Thyroid gland (tissue), 4 donors: Measurements from ENCODE around the gene TLR9. TPM values are rescaled to one million over a fixed set of nuclear protein-coding genes. Genes with fewer than 3 reads are reported as not detected.

Experiments
- DNase-seq, 2 donors: peaks; one replicate each; pipeline ENCODE4 v3.0.0-alpha.2; 2019
- H3K27ac ChIP-seq, 3 donors: fragments of 200-600 bp; sonication (generic); 1 replicate in 2 of 3; 2 replicates in 1 of 3; pipeline ENCODE4 v1.5.1; 2016 to 2019; ENCODE audit warnings: mild to moderate bottlenecking in 1 of 3, moderate library complexity in 1 of 3
- H3K27me3 ChIP-seq: fragments of 200-600 bp; sonication (generic); one replicate; pipeline ENCODE4 v1.5.1; 2019
- H3K36me3 ChIP-seq, 2 donors: fragments of 200-600 bp; sonication (generic); one replicate each; pipeline ENCODE4 v1.5.1; 2016 to 2019
- H3K4me1 ChIP-seq, 2 donors: fragments of 200-600 bp; sonication (generic); one replicate each; pipeline ENCODE4 v1.5.1; 2017 to 2019
- H3K4me3 ChIP-seq, 3 donors: fragments of 200-600 bp; sonication (generic); replicated peaks in 1 of 3; 1 replicate in 2 of 3; 2 replicates in 1 of 3; pipeline ENCODE4 v1.5.1; 2016; ENCODE audit warnings: mild to moderate bottlenecking in 1 of 3
- H3K9me3 ChIP-seq: fragments of 200-600 bp; sonication (generic); one replicate; pipeline ENCODE4 v1.5.1; 2017
- CTCF ChIP-seq, 6 experiments: fragments of 200-600 bp in 3 of 6; fragments of 450-650 bp in 3 of 6; sonication (generic) in 3 of 6; IDR thresholded peaks; one replicate each; pipeline ENCODE4 v1.5.1; 2016 to 2019; ENCODE audit warnings: antibody characterized with exemption in 6 of 6, mild to moderate bottlenecking in 2 of 6, inconsistent platforms in 1 of 6, moderate library complexity in 1 of 6
- POLR2A ChIP-seq, 2 donors: fragments of 450-650 bp; IDR thresholded peaks; one replicate each; pipeline ENCODE4 v1.6.1; 2017; ENCODE audit warnings: antibody characterized with exemption in 2 of 2, mild to moderate bottlenecking in 2 of 2, moderate library complexity in 1 of 2
- WGBS, 2 donors: methylation state at CpG; one replicate each; pipeline ENCODE4 v1.1.5; 2017; 5-methylcytosine and 5-hydroxymethylcytosine counted together
- intact Hi-C: fragments of 100-400 bp; cut with DNase I; formaldehyde crosslinking; loops from one replicate; pipeline ENCODE4 v1.15.1; 2023
- total RNA-seq, 4 donors: library from RNA; depleted of rRNA; stranded (reverse); fragments of >200 nt; gene quantifications; one replicate each; pipeline ENCODE4 v1.2.3, GENCODE V29; 2016

The TLR9 gene
- total RNA-seq, 4 donors from 2014 or later = 0.40 TPM; not detected in 3

- intact Hi-C loops = no loop called here
- peaks cover 31 to 33% of the 10 kb centered on the region in 2 donors for H3K36me3 ChIP-seq
- DNase-seq = no peak
- H3K27me3 ChIP-seq = no peaks in the 10 kb centered on the region
- H3K9me3 ChIP-seq = no peaks in the 10 kb centered on the region
- H3K27ac ChIP-seq = no peak overlapping the region
- no peaks in the 10 kb centered on the region for H3K4me1 ChIP-seq
- WGBS, 2 donors = 84 to 96% methylated on average over 4 of the region's 4 CpGs
- TF ChIP-seq CTCF (IDR thresholded peaks at IDR 0.05) (no peak), POLR2A (IDR thresholded peaks at IDR 0.05) (no peak)
- no peak overlapping the region for H3K4me3 ChIP-seq
These were observed 1.7 kb upstream of the TLR9 start for GRCh38 chr3:52227117-52227516.

GRCh38 chr3:52226229-52226817 is 878 bp upstream of the TLR9 start:
- DNase-seq = no peak
- Histone ChIP-seq H3K27ac (no peak overlapping the region), H3K4me1 (no peaks in the 10 kb centered on the region), H3K27me3 (no peaks in the 10 kb centered on the region), H3K4me3 (no peak overlapping the region), H3K36me3 (peaks cover 30 to 31% of the 10 kb centered on the region in 2 donors), H3K9me3 (no peaks in the 10 kb centered on the region)
- intact Hi-C loops = no loop called here
- no peak for TF ChIP-seq POLR2A (IDR thresholded peaks at IDR 0.05)
- TF ChIP-seq CTCF (IDR thresholded peaks at IDR 0.05) = no peak
- WGBS, 2 donors = 95% methylated on average over 5 of the region's 5 CpGs

- intact Hi-C loops = no loop called here
- H3K27me3 ChIP-seq = no peaks in the 10 kb centered on the region
- H3K9me3 ChIP-seq = no peaks in the 10 kb centered on the region
- H3K36me3 ChIP-seq = peaks cover 5% of the 10 kb centered on the region in 2 donors
- H3K27ac ChIP-seq = no peak overlapping the region
- WGBS, 2 donors = 92 to 96% methylated on average over 25 to 32 of the region's 32 CpGs
- no peak for TF ChIP-seq POLR2A (IDR thresholded peaks at IDR 0.05)
- TF ChIP-seq CTCF (IDR thresholded peaks at IDR 0.05) = no peak
- peaks cover 13 to 24% of the 10 kb centered on the region in 2 donors for H3K4me1 ChIP-seq
- H3K4me3 ChIP-seq = no peak overlapping the region
- no peak for DNase-seq
These were observed 1.7 kb downstream of the TLR9 start for GRCh38 chr3:52223449-52224408.

- H3K4me1 ChIP-seq = peaks cover 24 to 34% of the 10 kb centered on the region in 2 donors
- WGBS, 2 donors = 92 to 93% methylated on average over 24 to 35 of the region's 41 CpGs
- intact Hi-C loops = no loop called here
- no peak overlapping the region for H3K27ac ChIP-seq
- DNase-seq = no peak
- no peaks in the 10 kb centered on the region for H3K27me3 ChIP-seq
- TF ChIP-seq POLR2A (IDR thresholded peaks at IDR 0.05) = no peak
- no peak for TF ChIP-seq CTCF (IDR thresholded peaks at IDR 0.05)
- H3K36me3 ChIP-seq = no peaks in the 10 kb centered on the region
- H3K4me3 ChIP-seq = no peak overlapping the region
- H3K9me3 ChIP-seq = no peaks in the 10 kb centered on the region
These were observed 2.9 kb downstream of the TLR9 start for GRCh38 chr3:52222319-52223221.
